HG02840 (cell line): ENCODE results near the gene SLC24A3.

Experiments
- ATAC-seq: cut with Tn5 transposase; IDR thresholded peaks from one replicate; pipeline ENCODE4 v1.9.1; 2021; ENCODE audit warnings: mild to moderate bottlenecking, moderate library complexity, moderate number of reproducible peaks; ENCODE audit not compliant: unreplicated experiment, low FRiP score

The SLC24A3 gene

GRCh38 chr20:19236371-19237055, 24.1 kb downstream of the SLC24A3 start:
- ATAC-seq: no peak

DNA sequence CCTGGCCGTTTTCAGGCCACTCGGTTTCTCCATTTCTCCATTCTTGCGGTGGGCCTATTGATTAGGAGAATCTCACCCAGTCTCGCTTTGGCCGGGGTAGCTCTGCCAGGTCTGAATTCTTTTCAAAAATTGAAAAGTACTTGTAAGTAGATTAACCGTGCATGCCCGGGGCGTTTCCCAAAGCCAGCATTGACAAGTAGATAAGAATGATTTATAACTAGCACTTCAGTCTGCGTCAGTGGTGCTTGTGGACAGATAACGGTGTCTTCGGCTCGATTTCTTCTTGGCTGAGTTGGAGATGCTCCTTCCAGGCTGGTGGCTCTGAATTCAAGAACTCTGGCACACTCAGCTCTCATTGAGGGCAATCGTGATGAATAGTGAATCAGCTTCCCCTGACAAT, 29.0 kb downstream of the SLC24A3 start:
- ATAC-seq: no peak

DNA sequence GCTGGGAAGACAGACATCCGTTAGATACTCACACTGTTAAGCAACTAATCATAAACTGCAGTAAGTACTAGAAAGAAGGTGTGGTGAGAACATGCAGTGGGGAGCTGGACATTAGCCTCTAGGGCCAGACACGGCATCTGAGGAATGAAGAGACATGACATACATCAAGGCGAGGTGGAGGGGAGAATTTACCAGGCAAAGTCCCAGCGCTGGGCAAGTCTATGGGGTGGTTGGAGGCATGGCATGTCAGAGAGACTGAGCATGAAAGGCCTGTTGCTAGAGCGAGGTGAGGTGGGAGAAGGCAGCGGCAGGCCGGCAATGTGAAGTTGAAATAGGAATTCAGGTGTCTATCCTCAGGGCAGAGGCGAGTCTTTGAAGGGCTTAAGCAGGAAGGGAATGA, 31.8 kb downstream of the SLC24A3 start:
- ATAC-seq: no peak

DNA sequence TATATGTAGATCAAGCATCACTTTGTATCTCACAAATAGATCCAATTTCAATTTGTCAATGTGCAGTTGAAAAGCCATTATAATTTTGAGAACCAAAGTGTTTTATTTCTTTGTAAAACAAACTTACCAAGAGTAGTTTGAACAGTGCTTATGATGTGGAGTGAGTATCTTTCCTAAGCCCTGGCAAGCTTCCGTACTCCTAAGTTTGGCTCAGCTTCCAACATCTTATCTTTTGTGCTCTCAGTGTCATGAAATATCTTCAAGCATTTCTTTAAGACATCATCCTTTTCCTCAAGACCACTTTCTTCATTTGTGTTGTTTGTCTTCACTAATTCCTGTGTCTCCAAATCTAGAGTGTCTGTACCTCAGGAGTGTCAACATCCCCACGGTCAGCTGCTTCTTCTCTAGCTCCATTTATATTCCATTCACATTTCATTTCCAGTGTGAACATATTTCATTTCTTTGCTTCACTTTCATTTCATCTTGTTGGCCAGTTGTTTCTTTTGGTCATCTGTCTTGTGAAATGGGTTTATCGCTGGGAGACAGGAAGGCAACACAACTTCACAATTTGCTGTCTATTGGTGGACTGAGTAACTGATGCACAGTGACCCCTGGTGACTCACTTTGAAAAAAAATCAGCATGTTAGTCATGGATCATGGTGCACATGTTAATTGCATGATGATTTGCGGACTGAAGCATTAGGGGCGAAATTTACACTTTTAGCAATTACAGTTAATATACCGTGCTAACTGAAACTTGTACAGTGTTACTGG, 36.9 kb downstream of the SLC24A3 start:
- ATAC-seq: no peak

DNA sequence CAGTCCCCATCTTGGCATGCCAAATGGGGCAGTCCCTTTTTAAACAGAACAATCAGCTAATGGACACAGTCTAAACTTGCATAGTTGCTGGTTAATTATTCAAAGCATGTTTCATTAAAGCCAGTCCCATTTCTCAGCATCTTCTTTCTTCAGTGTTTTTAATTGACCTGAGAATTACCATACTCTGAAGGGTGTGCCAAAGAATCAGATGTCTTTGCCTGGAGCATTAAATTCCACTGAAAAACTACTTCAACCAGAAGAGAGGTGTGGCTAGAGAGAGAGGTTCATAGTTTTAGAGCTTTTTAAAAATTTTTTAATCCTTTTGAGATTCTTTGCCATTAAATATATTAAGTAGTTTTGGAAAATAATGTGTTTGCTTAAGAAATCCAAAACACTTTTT, 37.9 kb downstream of the SLC24A3 start:
- ATAC-seq: no peak

GRCh38 chr20:19251506-19251905, 39.1 kb downstream of the SLC24A3 start:
- ATAC-seq: no peak

GRCh38 chr20:19251958-19252357, 39.5 kb downstream of the SLC24A3 start:
- no peak for ATAC-seq

GRCh38 chr20:19252451-19253120, 40.1 kb downstream of the SLC24A3 start:
- no peak for ATAC-seq

- ATAC-seq: no peak
Measured at GRCh38 chr20:19253316-19253715, 40.9 kb downstream of the SLC24A3 start.

DNA sequence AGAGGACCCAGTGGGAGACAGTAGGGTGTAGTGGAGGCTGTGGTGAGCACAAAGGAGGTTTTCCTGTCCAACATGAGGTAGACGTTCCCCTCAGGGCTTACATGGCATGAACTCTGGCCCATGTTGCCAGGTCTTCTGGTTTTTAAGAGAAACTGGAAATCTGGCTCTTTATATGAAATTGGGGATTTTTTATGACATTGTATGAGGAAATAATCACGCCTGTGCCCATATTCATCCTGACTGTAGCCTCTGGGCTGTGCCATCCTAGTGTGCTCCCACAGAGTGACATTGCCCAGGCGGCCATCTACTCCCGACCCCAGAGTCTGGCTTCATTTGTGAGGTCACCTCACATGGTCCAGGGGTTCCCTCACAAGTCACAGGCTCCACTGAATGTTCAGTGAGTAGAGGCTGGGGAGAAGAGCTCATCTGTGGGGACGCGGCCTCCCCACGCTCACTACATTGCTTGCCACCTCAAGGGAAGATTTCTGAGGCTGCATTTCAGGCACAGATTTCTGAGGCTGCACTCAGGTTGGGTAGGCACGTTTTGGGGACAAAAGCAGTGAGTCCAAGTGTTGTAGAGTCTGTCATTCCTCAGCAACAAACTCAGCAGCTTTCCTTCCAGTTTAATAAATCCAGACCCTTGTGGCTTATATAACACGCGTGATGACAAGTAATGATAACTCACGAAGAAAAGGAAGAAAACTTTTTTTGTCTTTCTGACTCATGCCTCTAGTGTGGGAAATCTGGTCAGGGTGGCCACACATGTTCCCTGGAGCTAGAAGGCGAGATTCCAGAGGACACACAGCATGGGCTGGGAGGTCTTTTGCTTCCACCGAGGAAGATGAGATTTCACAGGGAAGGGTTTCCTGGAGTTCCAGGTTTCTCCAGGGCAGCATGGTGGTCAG, 41.7 kb downstream of the SLC24A3 start:
- ATAC-seq: no peak

- ATAC-seq: no peak
Measured at GRCh38 chr20:19254956-19255355, 42.5 kb downstream of the SLC24A3 start.

- no peak for ATAC-seq
Measured at GRCh38 chr20:19256085-19256484, 43.6 kb downstream of the SLC24A3 start.

GRCh38 chr20:19256906-19257595, 44.6 kb downstream of the SLC24A3 start:
- ATAC-seq: no peak

DNA sequence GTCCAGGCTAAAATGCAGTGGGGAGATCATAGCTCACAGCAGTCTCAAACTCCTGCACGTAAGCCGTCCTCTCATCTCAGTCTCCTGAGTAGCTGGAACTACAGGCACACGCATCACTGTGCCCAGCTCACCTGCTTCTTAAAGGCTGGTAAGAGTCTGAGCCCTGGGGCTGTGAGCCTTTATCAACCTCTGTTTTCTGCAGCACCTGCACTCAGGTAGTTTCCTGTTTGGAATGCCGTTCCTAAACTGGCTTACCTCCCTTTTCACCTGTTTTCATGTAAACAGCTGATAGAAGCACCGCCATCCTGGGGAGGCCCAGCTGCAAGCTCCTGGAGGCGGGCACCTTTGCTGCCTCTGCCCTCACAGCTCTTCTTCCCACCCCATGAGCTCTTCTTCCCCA, 45.4 kb downstream of the SLC24A3 start:
- no peak for ATAC-seq

DNA sequence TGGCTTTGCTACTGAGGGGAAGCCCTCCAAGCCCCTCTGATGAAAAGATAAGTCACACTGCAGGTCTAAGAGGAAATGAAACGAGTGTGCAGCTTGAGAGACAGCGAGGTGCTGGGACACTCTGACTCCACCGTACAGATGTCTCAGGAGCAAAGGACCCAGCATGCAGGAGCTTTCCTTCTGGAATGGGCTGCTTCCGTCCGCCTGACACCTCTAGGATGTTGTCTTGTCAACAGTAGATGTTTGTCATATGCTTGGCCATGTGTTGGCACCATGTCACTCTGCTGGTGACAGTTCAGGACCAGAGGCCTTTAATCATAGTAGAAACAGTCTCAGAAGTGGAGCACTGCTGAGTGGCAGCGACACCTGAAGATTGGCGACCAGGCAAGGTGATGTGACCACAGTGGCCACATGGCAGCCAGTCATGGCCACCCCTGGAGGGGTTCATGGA, 46.7 kb downstream of the SLC24A3 start:
- no peak for ATAC-seq

GRCh38 chr20:19260412-19261090, 48.1 kb downstream of the SLC24A3 start:
- ATAC-seq: no peak

- no peak for ATAC-seq
Measured at GRCh38 chr20:19264191-19264590, 51.7 kb downstream of the SLC24A3 start.

DNA sequence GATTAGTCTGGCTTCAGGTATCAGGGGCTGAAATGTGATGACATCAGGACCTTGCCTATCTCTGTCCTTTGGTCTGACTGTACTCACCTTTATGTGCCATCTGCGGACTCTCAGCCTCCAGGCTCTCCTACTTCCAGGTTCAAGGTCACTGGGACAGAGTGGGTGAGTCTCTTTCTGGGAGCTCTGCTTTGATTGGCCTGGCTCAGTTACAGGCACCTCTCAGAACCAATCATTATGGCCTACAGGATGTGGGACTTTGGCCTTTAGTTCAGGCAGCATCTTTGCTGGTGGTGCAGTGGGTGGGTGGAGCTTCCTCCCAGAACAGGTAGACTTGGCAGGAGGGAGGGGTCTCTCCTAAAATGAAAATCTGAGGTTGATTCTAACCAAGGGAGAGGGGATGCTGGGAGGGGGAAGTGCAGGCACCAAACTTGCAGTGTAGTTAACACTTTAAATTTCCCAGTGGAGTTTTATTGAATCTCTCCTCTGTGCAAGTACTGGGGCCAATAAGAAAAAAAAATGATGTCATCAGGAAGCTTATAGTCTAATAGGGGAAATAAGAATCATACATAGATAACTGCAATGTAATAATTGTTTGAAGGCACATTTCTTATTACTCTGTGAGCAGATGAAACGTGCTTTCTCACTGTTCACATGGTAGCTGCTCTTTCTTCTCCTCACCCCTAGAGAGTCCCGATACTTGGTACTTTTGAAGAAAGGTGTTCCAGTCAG, 53.4 kb downstream of the SLC24A3 start:
- no peak for ATAC-seq

DNA sequence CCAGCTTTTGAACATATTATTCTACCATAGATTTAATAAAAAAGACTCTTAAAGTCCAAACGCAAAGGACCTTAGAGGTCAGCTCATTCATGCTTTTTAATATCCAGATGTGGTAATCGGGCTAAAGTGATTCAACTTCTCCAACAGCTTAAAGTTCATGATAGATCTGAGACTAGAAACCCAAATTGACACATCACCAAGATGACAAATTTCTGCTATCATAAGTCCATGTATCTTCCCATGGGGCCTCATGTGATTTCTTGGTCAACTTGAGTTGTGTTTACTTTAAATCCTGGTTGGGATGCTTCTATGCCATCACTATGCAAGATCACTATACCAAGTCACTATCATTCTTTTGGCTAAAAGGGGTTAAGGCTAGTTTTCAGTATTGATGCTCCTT, 56.0 kb downstream of the SLC24A3 start:
- ATAC-seq: no peak
